HG03135 (cell line): ENCODE data around the gene WNT7B.

ENCODE experiments used
- ATAC-seq: cut with Tn5 transposase; IDR thresholded peaks from one replicate; pipeline ENCODE4 v1.9.1; 2021; ENCODE audit warnings: mild to moderate bottlenecking, moderate library complexity; ENCODE audit not compliant: unreplicated experiment

WNT7B gene

DNA sequence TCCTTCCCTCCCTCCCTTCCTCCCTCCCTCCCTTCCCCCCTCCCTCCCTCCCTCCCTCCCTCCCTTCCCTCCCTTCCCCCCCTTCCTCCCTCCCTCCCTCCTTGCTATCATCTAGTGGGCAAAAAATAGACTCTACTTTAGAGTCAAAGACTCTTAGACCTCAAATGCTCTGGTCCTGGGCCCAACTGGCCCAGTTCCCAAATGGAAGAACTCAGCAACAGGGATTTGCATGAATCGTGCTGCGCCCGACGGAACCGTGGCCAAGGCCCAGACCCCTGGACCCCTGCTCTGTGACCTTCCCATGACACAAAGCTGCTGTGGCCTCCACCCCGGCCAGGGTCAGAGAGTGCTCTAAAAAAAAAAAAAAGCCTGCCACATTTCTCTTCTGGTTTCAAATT is 97.4 kb downstream of the WNT7B start:
- ATAC-seq: no peak

DNA sequence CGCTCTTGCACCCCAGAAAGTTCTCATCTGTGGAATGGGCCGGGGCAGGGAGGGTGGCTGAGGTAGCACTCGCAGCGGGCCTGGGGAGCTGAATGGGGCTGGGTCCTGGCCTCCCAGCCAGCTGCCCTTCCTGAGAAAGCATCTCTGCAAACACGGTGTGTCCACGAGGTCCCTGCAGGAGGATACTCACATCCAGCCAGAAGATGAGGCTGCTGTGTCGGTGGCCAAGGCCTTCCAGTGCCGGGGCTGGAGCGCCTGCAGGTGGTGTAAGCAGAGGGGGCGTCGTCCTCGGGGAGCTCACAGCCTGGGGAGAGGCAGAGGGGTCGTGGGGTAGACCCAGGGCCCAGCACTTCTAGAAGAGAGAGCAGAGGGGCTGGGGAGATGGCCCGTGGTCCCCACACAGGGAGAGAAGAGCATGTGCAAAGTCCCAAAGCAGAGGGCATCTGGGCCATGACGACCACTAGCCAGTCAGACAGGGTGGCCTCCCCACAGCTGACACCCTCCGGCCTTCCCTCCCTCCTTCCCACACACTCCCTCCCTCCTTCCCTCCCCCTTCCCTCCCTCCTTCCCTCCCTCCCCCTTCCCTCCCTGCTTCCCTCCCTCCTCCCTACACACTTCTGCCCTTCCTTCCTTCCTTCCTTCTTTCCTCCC is 97.9 kb downstream of the WNT7B start:
- no peak for ATAC-seq

GRCh38 chr22:45878051-45878781 is 98.7 kb downstream of the WNT7B start:
- no peak for ATAC-seq

DNA sequence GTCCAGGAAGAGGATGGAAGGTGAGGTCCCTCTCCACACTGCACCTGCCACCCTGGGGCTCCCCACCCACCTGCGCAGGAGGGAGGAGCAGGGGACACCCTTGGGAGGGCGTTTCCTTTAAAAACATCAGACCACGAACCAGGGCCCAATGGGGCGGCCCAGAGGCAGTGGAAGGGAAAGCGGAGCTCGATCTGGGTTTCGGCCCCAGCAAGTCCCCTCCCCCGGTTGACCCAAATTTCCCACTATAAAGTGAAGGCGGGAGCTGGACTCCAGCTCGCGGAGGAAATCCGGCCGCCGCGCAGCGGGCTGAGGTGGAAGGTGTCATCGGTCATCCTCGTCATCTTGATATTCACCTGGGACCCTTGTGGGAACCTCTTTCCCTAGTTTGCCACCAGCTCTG is 99.3 kb downstream of the WNT7B start:
- no peak for ATAC-seq

DNA sequence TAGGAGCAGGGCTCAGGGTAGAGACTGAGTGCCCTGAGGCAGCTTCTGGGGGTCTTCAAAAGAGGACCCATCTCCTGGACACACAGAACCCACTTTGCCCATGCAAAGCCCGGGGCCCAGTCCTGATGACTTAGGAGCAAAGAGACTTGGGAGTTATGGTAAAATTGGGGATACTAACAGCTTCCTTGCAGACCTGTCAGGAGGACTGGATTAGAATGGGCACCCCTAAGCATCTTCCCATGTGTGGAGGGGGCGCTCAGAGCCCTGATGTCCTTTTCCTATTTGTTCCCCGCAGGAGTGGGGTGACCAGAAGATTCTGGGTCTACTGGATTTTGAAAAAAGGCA is 100.0 kb downstream of the WNT7B start:
- no peak for ATAC-seq

GRCh38 chr22:45876136-45877035 is 100.6 kb downstream of the WNT7B start:
- ATAC-seq: no peak

DNA sequence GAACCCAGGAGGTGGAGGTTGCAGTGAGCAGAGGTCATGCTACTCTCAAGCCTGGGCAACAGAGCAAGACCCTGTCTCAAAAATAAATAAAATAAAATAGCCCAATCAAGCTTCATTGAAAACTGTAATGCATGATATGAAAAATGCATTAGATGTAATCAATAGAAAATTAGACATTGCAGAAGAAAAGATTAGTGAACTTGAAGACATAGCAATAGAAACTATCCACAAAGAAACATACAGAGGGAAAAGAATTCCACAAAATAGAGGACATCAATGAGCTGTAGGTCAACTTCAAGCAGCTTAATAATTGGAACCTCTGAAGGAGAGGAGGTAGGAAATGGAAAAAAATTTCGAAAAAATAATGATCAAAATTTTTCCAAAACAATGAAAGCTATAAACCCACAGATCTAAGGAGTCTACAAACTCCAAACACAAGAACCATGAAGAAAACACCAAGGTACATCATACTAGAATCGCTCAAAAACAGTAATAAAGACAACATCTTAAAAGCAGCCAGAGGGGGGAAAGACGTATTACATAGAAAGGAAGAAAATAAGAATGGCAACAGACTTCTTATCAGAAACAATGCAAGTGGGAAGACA is 104.2 kb downstream of the WNT7B start:
- no peak for ATAC-seq

GRCh38 chr22:45871721-45872120 is 105.2 kb downstream of the WNT7B start:
- ATAC-seq: no peak
